ENCODE data around the gene NFATC4.

The NFATC4 gene

GRCh38 chr14:24403294-24403998, 35.5 kb downstream of the NFATC4 start (continued):
- TF ChIP-seq ZNF513 (tag by site-specific recombination; IDR thresholded peaks at IDR 0.05) (no peak), PATZ1 (tag by site-specific recombination; IDR thresholded peaks at IDR 0.05) (no peak), ZNF121 (tag by site-specific recombination; IDR thresholded peaks at IDR 0.05) (no peak), PRDM6 (tag by site-specific recombination; IDR thresholded peaks at IDR 0.05) (no peak), HOXD13 (CRISPR knock-in tag; IDR thresholded peaks at IDR 0.05; ENCODE audit: borderline replicate concordance) (no peak), FEZF1 (tag by site-specific recombination; IDR thresholded peaks at IDR 0.05) (no peak)

- no peak for TF ChIP-seq ZNF626 (tag by site-specific recombination; IDR thresholded peaks at IDR 0.05)
- TF ChIP-seq ZNF449 (tag by site-specific recombination; IDR thresholded peaks at IDR 0.05), result peak; percentile 63
- no peak for TF ChIP-seq ZNF791 (tag by site-specific recombination; IDR thresholded peaks at IDR 0.05)
- no peak for TF ChIP-seq PRDM6 (tag by site-specific recombination; IDR thresholded peaks at IDR 0.05)
- peak; percentile 75 for TF ChIP-seq ZSCAN4 (tag by site-specific recombination; IDR thresholded peaks at IDR 0.05)
- no peak for TF ChIP-seq FEZF1 (tag by site-specific recombination; IDR thresholded peaks at IDR 0.05)
- no peak for TF ChIP-seq SCRT1 (tag by site-specific recombination; IDR thresholded peaks at IDR 0.05; ENCODE audit: borderline replicate concordance)
- ChIA-PET POLR2A (no interaction called here), CTCF (interaction anchor here (0.5 to 2.4 kb wide), 7 partner anchors 9 to 97 kb away, joined by 3 to 11 read pairs (median 6); partner anchors contain the start of gene CIDEB)
- Histone ChIP-seq H3K4me3 (ENCODE audit: low read depth, low read length) (no peak overlapping the region), H3K9me3 (ENCODE audit: control insufficient read depth, insufficient read depth, low read depth, low read length) (no peaks in the 10 kb centered on the region), H3K4me1 (ENCODE audit: control insufficient read depth, insufficient read depth, low read length) (peaks cover 6% of the 10 kb centered on the region; the same call in 1 of the 2 replicates), H3K36me3 (ENCODE audit: control insufficient read depth in 2 of 2, insufficient read depth in 1 of 2, low read length in 2 of 2) (peaks cover 0 to 29% of the 10 kb centered on the region in 2 experiments; a peak in 1 of 3 replicates), H3K27ac (ENCODE audit: extremely low read depth, low read depth, low read length) (no peak overlapping the region)
Measured at GRCh38 chr14:24404814-24405213, 36.8 kb downstream of the NFATC4 start.

All from HEK293 (cell line).